ENCODE data around the gene FBXL15. TPM values are rescaled to one million over a fixed set of nuclear protein-coding genes. Genes with fewer than 3 reads are reported as not detected.
A peak's percentile ranks its signal among the peaks of the same experiment; 100 is the strongest.

Gene FBXL15
- total RNA-seq, 1 donor from 2014 or later = 9.8 TPM

DNA sequence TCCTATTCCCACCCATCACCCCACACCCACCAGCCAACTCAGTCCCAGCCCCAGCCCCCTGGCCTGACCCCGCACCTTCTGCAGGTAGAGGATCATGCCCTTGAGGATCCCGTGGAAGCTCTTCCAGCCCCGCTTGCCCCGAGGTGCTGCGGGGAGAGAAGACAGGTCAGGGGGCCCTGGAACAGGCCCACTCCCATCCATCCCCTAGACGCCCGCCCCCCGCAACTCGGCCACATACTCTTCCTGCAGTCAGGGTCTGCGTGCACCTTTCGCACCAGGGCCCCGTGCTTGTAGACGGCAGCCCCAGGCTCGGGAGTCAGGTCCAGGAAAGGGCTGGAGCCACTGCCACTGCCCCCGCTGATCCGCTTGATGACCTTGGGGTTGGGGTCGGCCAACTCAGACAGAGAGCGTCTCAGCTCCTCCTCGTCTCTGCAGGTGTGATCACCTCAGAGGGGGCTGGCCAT, 15.5 kb upstream of the FBXL15 start:
- Mint-ChIP-seq H3K4me1 (ENCODE audit: unreplicated experiment) (peaks cover 14% of the 10 kb centered on the region), H3K4me3 (ENCODE audit: unreplicated experiment) (no peak overlapping the region), H3K27ac (ENCODE audit: unreplicated experiment) (no peak overlapping the region), H3K27me3 (ENCODE audit: unreplicated experiment) (peaks cover 18% of the 10 kb centered on the region), H3K36me3 (ENCODE audit: unreplicated experiment) (peaks cover 6% of the 10 kb centered on the region), H3K9me3 (ENCODE audit: unreplicated experiment) (no peaks in the 10 kb centered on the region)
- TF ChIP-seq, protein P1, sequence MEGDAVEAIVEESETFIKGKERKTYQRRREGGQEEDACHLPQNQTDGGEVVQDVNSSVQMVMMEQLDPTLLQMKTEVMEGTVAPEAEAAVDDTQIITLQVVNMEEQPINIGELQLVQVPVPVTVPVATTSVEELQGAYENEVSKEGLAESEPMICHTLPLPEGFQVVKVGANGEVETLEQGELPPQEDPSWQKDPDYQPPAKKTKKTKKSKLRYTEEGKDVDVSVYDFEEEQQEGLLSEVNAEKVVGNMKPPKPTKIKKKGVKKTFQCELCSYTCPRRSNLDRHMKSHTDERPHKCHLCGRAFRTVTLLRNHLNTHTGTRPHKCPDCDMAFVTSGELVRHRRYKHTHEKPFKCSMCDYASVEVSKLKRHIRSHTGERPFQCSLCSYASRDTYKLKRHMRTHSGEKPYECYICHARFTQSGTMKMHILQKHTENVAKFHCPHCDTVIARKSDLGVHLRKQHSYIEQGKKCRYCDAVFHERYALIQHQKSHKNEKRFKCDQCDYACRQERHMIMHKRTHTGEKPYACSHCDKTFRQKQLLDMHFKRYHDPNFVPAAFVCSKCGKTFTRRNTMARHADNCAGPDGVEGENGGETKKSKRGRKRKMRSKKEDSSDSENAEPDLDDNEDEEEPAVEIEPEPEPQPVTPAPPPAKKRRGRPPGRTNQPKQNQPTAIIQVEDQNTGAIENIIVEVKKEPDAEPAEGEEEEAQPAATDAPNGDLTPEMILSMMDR (IDR thresholded peaks at IDR 0.05) = no peak
- DNase-seq (ENCODE audit: extremely low spot score, unreplicated experiment) = no peak

DNA sequence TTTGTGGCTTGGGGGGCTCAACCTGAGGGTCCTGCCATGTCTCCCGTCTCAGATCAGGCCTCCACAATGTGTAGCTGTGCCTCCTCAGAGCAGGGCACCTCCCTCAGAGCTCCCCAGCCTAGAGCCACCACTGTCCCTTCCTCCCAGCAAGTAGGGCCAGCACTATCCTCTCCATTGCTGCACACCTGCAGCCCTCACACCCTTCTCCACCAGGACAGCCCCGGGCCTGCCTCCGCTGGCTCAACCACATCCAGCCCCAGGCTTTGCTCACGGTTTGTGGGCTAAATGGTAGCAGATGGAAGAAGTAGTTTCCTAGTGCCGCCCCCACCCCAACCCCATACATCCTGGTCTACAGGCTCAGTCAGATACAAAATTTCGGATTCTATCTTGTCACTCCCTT, 15.0 kb upstream of the FBXL15 start:
- Mint-ChIP-seq H3K4me3 (ENCODE audit: unreplicated experiment) (no peak overlapping the region), H3K36me3 (ENCODE audit: unreplicated experiment) (peaks cover 3% of the 10 kb centered on the region), H3K4me1 (ENCODE audit: unreplicated experiment) (peaks cover 15% of the 10 kb centered on the region), H3K27me3 (ENCODE audit: unreplicated experiment) (peaks cover 19% of the 10 kb centered on the region), H3K9me3 (ENCODE audit: unreplicated experiment) (no peaks in the 10 kb centered on the region), H3K27ac (ENCODE audit: unreplicated experiment) (no peak overlapping the region)
- TF ChIP-seq, protein P1 (IDR thresholded peaks at IDR 0.05) = no peak
- no peak for DNase-seq (ENCODE audit: extremely low spot score, unreplicated experiment)

DNA sequence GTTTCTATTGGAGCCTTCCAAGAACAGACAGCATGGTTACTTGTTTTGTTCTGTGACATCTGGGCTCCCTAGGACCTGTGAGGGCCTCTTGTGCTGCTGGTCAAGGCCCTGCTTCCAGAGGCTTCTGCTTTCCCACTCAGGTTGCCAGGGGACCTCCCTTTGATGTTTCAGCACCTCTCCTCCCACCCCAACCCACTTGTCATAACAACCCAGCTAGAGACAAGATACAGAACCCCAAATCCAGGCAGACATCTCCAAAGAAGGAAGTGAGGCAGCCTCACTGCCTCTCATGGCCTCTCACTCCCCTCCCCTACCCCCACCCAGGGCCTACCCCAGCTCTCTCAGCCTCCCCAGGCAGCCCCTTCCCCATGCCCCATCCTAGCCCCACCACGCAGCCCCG, 13.8 kb upstream of the FBXL15 start:
- no peak overlapping the region for H3K4me3 Mint-ChIP-seq (ENCODE audit: unreplicated experiment)
- H3K4me1 Mint-ChIP-seq (ENCODE audit: unreplicated experiment) = peaks cover 20% of the 10 kb centered on the region
- TF ChIP-seq, protein P1 (IDR thresholded peaks at IDR 0.05) = no peak
- H3K9me3 Mint-ChIP-seq (ENCODE audit: unreplicated experiment) = no peaks in the 10 kb centered on the region
- H3K27me3 Mint-ChIP-seq (ENCODE audit: unreplicated experiment) = peaks cover 30% of the 10 kb centered on the region
- H3K36me3 Mint-ChIP-seq (ENCODE audit: unreplicated experiment) = peaks cover 3% of the 10 kb centered on the region
- no peak overlapping the region for H3K27ac Mint-ChIP-seq (ENCODE audit: unreplicated experiment)
- no peak for DNase-seq (ENCODE audit: extremely low spot score, unreplicated experiment)

DNA sequence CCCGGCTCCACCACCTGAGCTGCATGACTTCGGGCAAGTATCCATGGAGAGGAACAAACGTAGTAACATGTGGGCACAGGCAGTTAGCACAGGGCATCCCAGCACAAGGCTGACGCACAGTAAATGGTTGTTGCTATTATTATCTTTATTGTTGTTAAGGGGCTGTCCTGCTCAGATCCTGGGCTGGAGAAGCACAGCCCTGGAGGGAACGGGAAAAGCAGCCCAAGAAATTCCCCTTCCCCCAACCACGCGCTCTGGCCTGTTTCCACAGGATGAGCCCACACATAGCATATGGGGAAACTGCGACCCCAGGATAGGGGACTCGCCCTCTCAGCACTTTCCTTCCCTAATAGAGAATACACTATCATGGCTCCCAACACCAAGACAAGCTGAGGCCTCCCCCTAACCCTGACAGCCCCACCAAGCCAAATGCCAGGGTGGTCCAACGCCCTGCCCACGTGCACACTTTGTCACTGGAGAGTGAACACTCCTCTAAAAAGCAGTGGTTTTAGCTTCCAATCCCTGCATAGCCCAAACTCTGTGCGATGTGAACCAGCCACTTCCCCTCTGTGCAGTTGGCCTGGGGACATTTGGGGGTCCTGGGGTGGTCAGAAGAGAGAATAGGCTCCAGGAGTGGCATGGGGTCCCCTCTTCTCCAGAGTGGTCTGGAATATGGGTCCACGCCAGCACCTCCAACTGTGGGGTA, 13.1 kb upstream of the FBXL15 start:
- H3K27me3 Mint-ChIP-seq (ENCODE audit: unreplicated experiment) = peaks cover 35% of the 10 kb centered on the region
- H3K36me3 Mint-ChIP-seq (ENCODE audit: unreplicated experiment) = peaks cover 3% of the 10 kb centered on the region
- DNase-seq (ENCODE audit: extremely low spot score, unreplicated experiment) = no peak
- TF ChIP-seq, protein P1 (IDR thresholded peaks at IDR 0.05) = no peak
- H3K4me3 Mint-ChIP-seq (ENCODE audit: unreplicated experiment) = no peak overlapping the region
- peaks cover 20% of the 10 kb centered on the region for H3K4me1 Mint-ChIP-seq (ENCODE audit: unreplicated experiment)
- no peaks in the 10 kb centered on the region for H3K9me3 Mint-ChIP-seq (ENCODE audit: unreplicated experiment)
- no peak overlapping the region for H3K27ac Mint-ChIP-seq (ENCODE audit: unreplicated experiment)

DNA sequence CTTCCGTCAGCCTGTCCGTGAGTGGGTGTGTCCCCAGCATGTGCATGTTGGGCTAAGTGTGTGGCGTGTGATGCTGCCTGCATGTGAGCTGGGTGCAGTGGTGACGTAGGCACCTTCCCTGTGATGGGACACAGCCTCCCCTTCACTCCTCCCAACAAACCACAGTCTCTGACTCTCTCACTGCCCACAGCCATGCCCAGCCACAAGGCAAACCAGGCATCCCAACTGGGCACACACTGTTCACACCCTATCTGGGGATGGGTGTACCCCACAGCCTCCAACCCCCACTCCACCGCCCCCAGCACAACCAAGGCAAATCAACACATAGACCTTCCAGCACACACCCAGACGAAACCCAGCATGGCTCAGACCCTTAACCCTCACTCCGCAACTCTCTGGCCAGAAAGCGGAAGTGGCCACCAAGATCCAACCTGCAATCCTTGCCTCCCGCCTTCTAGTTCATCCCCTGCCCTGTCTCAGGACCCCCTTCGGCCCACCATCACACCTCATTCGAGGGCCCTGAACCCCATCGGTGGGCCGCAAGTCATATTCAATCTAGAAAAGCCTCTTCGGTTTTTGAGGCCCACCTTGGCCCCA, 12.4 kb upstream of the FBXL15 start:
- peaks cover 36% of the 10 kb centered on the region for H3K27me3 Mint-ChIP-seq (ENCODE audit: unreplicated experiment)
- TF ChIP-seq, protein P1 (IDR thresholded peaks at IDR 0.05) = no peak
- peaks cover 20% of the 10 kb centered on the region for H3K4me1 Mint-ChIP-seq (ENCODE audit: unreplicated experiment)
- no peaks in the 10 kb centered on the region for H3K9me3 Mint-ChIP-seq (ENCODE audit: unreplicated experiment)
- DNase-seq (ENCODE audit: extremely low spot score, unreplicated experiment) = no peak
- peak overlapping the region; percentile 61 for H3K4me3 Mint-ChIP-seq (ENCODE audit: unreplicated experiment)
- H3K27ac Mint-ChIP-seq (ENCODE audit: unreplicated experiment) = no peak overlapping the region
- peaks cover 3% of the 10 kb centered on the region for H3K36me3 Mint-ChIP-seq (ENCODE audit: unreplicated experiment)
